ENCODE data around the gene QRICH1.

Gene QRICH1

DNA sequence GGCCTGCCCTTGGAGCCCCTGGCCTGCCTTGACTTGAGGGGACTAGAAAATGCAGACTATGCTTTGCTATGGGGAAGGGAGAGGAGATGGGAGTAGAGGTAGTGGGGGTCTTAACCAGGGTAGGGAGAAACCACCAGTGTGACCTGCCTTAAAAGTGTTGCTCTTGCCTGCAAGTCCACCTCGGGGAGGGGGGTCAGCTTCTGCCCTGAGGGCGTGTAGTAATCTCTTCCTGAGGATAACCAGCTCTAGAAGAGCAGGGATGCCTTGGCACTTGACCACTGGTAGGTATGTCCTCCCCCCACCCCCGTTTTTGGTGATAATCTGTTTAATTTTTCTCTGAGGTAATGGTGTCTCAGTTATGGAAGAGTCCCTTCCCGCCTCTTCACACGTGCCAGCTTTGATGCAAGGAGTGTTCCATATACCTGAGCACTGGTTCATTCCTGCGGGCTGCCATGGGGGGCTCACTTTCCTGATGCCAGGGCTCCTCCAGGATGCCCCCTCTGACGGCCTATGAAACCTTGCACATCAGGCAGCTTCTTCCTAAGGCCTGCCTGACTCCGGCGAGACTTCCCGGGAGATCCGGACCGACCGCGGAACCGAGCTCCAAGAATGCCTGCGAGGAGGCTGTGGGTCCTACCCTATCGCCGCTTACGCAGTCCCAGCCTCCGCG is 104.6 kb downstream of the QRICH1 start:
- Histone ChIP-seq H3K36me3 (ENCODE audit: control insufficient read depth, insufficient read depth, low read length) (peaks cover 10% of the 10 kb centered on the region), H3K4me1 (ENCODE audit: control insufficient read depth, insufficient read depth, low read length, poor library complexity, severe bottlenecking) (peaks cover 20% of the 10 kb centered on the region), H3K27me3 (replicated peaks; ENCODE audit: control insufficient read depth, insufficient read depth, low read length, poor library complexity, severe bottlenecking) (no peaks in the 10 kb centered on the region), H3K27ac (ENCODE audit: insufficient read depth, low read length, poor library complexity, severe bottlenecking) (peak overlapping the region; percentile 80), H3K9me3 (ENCODE audit: control insufficient read depth, low read length) (no peaks in the 10 kb centered on the region), H3K4me3 (ENCODE audit: insufficient read depth, low read depth, low read length, poor library complexity, severe bottlenecking) (peak overlapping the region; percentile 90)
- no peak for DNase-seq

- Histone ChIP-seq H3K9me3 (ENCODE audit: control insufficient read depth, low read length) (no peaks in the 10 kb centered on the region), H3K36me3 (ENCODE audit: control insufficient read depth, insufficient read depth, low read length) (peaks cover 34% of the 10 kb centered on the region), H3K4me1 (ENCODE audit: control insufficient read depth, insufficient read depth, low read length, poor library complexity, severe bottlenecking) (peaks cover 11% of the 10 kb centered on the region), H3K27me3 (replicated peaks; ENCODE audit: control insufficient read depth, insufficient read depth, low read length, poor library complexity, severe bottlenecking) (no peaks in the 10 kb centered on the region), H3K27ac (ENCODE audit: insufficient read depth, low read length, poor library complexity, severe bottlenecking) (no peak overlapping the region), H3K4me3 (ENCODE audit: insufficient read depth, low read depth, low read length, poor library complexity, severe bottlenecking) (no peak overlapping the region)
- no peak for DNase-seq
Observed at GRCh38 chr3:48985831-48986376, 108.0 kb downstream of the QRICH1 start.

GRCh38 chr3:48984663-48985062 is 109.2 kb downstream of the QRICH1 start:
- no peaks in the 10 kb centered on the region for H3K27me3 ChIP-seq (replicated peaks; ENCODE audit: control insufficient read depth, insufficient read depth, low read length, poor library complexity, severe bottlenecking)
- peaks cover 43% of the 10 kb centered on the region for H3K36me3 ChIP-seq (ENCODE audit: control insufficient read depth, insufficient read depth, low read length)
- H3K4me3 ChIP-seq (ENCODE audit: insufficient read depth, low read depth, low read length, poor library complexity, severe bottlenecking), result no peak overlapping the region
- DNase-seq, result no peak
- peaks cover 9% of the 10 kb centered on the region for H3K4me1 ChIP-seq (ENCODE audit: control insufficient read depth, insufficient read depth, low read length, poor library complexity, severe bottlenecking)
- H3K9me3 ChIP-seq (ENCODE audit: control insufficient read depth, low read length), result no peaks in the 10 kb centered on the region
- no peak overlapping the region for H3K27ac ChIP-seq (ENCODE audit: insufficient read depth, low read length, poor library complexity, severe bottlenecking)

DNA sequence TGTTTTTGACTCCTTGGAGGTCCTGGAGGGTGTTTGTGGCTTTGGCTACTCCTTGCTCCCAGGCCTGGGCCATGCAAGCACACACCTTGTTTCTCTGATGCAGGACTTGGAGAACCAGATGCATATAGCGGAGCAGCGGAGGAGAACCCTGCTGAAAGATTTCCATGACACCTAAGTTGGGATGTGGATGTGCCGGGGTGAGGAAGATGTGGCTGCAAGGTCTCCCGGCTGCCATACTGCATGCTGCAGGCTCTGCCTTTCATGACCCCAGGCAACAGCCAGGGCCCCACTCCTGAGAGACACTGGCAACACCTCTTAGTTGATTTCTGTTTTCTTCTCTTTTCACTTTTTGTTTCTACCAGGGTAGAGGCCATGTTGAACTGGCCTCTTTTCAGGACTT is 110.8 kb downstream of the QRICH1 start:
- Histone ChIP-seq H3K27ac (ENCODE audit: insufficient read depth, low read length, poor library complexity, severe bottlenecking) (no peak overlapping the region), H3K9me3 (ENCODE audit: control insufficient read depth, low read length) (no peaks in the 10 kb centered on the region), H3K4me3 (ENCODE audit: insufficient read depth, low read depth, low read length, poor library complexity, severe bottlenecking) (no peak overlapping the region), H3K27me3 (replicated peaks; ENCODE audit: control insufficient read depth, insufficient read depth, low read length, poor library complexity, severe bottlenecking) (no peaks in the 10 kb centered on the region), H3K36me3 (ENCODE audit: control insufficient read depth, insufficient read depth, low read length) (peaks cover 52% of the 10 kb centered on the region), H3K4me1 (ENCODE audit: control insufficient read depth, insufficient read depth, low read length, poor library complexity, severe bottlenecking) (no peaks in the 10 kb centered on the region)
- no peak for DNase-seq

DNA sequence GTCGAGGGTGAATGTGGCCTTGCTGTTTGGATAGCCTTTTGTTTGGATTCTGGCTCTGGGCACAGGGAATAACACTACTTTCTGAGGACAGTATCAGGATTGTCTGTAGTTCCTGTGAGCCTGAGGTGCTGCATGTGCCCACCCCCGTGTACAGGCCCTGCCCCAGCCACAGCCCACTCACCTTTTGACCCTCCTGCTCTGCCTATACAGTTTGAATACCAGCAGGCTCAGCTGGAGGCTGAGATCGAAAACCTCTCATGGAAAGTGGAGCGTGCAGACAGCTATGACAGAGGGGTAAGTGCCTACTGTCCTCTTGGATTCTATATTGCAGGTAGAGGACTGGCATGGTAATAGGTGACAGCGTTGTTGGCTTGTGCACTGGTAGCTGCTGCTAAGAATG is 111.2 kb downstream of the QRICH1 start:
- H3K4me3 ChIP-seq (ENCODE audit: insufficient read depth, low read depth, low read length, poor library complexity, severe bottlenecking), result no peak overlapping the region
- H3K27me3 ChIP-seq (replicated peaks; ENCODE audit: control insufficient read depth, insufficient read depth, low read length, poor library complexity, severe bottlenecking), result no peaks in the 10 kb centered on the region
- no peaks in the 10 kb centered on the region for H3K4me1 ChIP-seq (ENCODE audit: control insufficient read depth, insufficient read depth, low read length, poor library complexity, severe bottlenecking)
- no peak overlapping the region for H3K27ac ChIP-seq (ENCODE audit: insufficient read depth, low read length, poor library complexity, severe bottlenecking)
- DNase-seq, result no peak
- H3K9me3 ChIP-seq (ENCODE audit: control insufficient read depth, low read length), result no peaks in the 10 kb centered on the region
- H3K36me3 ChIP-seq (ENCODE audit: control insufficient read depth, insufficient read depth, low read length), result peaks cover 56% of the 10 kb centered on the region

GRCh38 chr3:48982016-48982415 is 111.9 kb downstream of the QRICH1 start:
- peaks cover 59% of the 10 kb centered on the region for H3K36me3 ChIP-seq (ENCODE audit: control insufficient read depth, insufficient read depth, low read length)
- no peaks in the 10 kb centered on the region for H3K4me1 ChIP-seq (ENCODE audit: control insufficient read depth, insufficient read depth, low read length, poor library complexity, severe bottlenecking)
- no peak for DNase-seq
- H3K27me3 ChIP-seq (replicated peaks; ENCODE audit: control insufficient read depth, insufficient read depth, low read length, poor library complexity, severe bottlenecking), result no peaks in the 10 kb centered on the region
- H3K4me3 ChIP-seq (ENCODE audit: insufficient read depth, low read depth, low read length, poor library complexity, severe bottlenecking), result no peak overlapping the region
- no peak overlapping the region for H3K27ac ChIP-seq (ENCODE audit: insufficient read depth, low read length, poor library complexity, severe bottlenecking)
- H3K9me3 ChIP-seq (ENCODE audit: control insufficient read depth, low read length), result no peaks in the 10 kb centered on the region

- Histone ChIP-seq H3K36me3 (ENCODE audit: control insufficient read depth, insufficient read depth, low read length) (peaks cover 71% of the 10 kb centered on the region), H3K4me3 (ENCODE audit: insufficient read depth, low read depth, low read length, poor library complexity, severe bottlenecking) (no peak overlapping the region), H3K4me1 (ENCODE audit: control insufficient read depth, insufficient read depth, low read length, poor library complexity, severe bottlenecking) (no peaks in the 10 kb centered on the region), H3K27me3 (replicated peaks; ENCODE audit: control insufficient read depth, insufficient read depth, low read length, poor library complexity, severe bottlenecking) (no peaks in the 10 kb centered on the region), H3K27ac (ENCODE audit: insufficient read depth, low read length, poor library complexity, severe bottlenecking) (no peak overlapping the region), H3K9me3 (ENCODE audit: control insufficient read depth, low read length) (no peaks in the 10 kb centered on the region)
- no peak for DNase-seq
Observed at GRCh38 chr3:48980295-48980694, 113.6 kb downstream of the QRICH1 start.

Measured in effector memory CD4-positive, alpha-beta T cell (primary cell).